HepG2 (cell line): ENCODE data around the gene TRPC4.

Experiments used
- TAF1 ChIP-seq: sonication (generic); formaldehyde crosslinking; IDR thresholded peaks from 2 replicates; pipeline ENCODE4 v1.4.0; 2020; ENCODE audit warnings: missing genetic modification reagents
- TARDBP ChIP-seq: sonication (generic); formaldehyde crosslinking; IDR thresholded peaks from 2 replicates; pipeline ENCODE4 v1.8.0; 2022; ENCODE audit warnings: mild to moderate bottlenecking, missing genetic modification reagents
- TCF7 ChIP-seq: sonication (generic); IDR thresholded peaks from 2 replicates; pipeline ENCODE4 v1.6.1; 2016; ENCODE audit warnings: antibody characterized with exemption, low read depth
- YEATS4 ChIP-seq: sonication (generic); formaldehyde crosslinking; IDR thresholded peaks from 2 replicates; pipeline ENCODE4 v1.4.0; 2020; ENCODE audit warnings: missing genetic modification reagents, borderline replicate concordance
- ZNF121 ChIP-seq: sonication (generic); formaldehyde crosslinking; IDR thresholded peaks from 2 replicates; pipeline ENCODE4 v1.5.0; 2020; ENCODE audit warnings: mild to moderate bottlenecking, missing genetic modification reagents
- ZNF230 ChIP-seq: sonication (generic); formaldehyde crosslinking; IDR thresholded peaks from 2 replicates; pipeline ENCODE4 v1.4.0; 2020; ENCODE audit warnings: mild to moderate bottlenecking, missing genetic modification reagents
- ZNF253 ChIP-seq: sonication (generic); formaldehyde crosslinking; IDR thresholded peaks from 2 replicates; pipeline ENCODE4 v1.8.0; 2022; ENCODE audit warnings: mild to moderate bottlenecking, missing genetic modification reagents, borderline replicate concordance
- ZNF644 ChIP-seq: IDR thresholded peaks from 2 replicates; pipeline ENCODE4 v1.6.1; 2016; ENCODE audit warnings: low read depth
- ZNF749 ChIP-seq: sonication (generic); formaldehyde crosslinking; IDR thresholded peaks from 2 replicates; pipeline ENCODE4 v1.8.0; 2022; ENCODE audit warnings: mild to moderate bottlenecking, missing genetic modification reagents, moderate library complexity, borderline replicate concordance
- TF ChIP-seq, protein P1 (sequence below): sonication (generic); formaldehyde crosslinking; IDR thresholded peaks from 2 replicates; pipeline ENCODE4 v1.4.0; 2020; ENCODE audit warnings: missing genetic modification reagents
- TF ChIP-seq, protein P2 (sequence below): sonication (generic); formaldehyde crosslinking; conservative IDR thresholded peaks from 2 replicates; pipeline ENCODE4 v1.4.0; 2020; ENCODE audit warnings: missing genetic modification reagents
- TF ChIP-seq, protein P3 (sequence below): sonication (generic); formaldehyde crosslinking; IDR thresholded peaks from 2 replicates; pipeline ENCODE4 v1.5.0; 2020; ENCODE audit warnings: mild to moderate bottlenecking, missing genetic modification reagents, moderate library complexity
- TF ChIP-seq, protein P4 (sequence below): IDR thresholded peaks from 2 replicates; pipeline ENCODE4 v1.6.1; 2012; ENCODE audit warnings: inconsistent platforms
- TF ChIP-seq, protein P5 (sequence below): sonication (generic); formaldehyde crosslinking; IDR thresholded peaks from 2 replicates; pipeline ENCODE4 v1.5.1; 2020; ENCODE audit warnings: mild to moderate bottlenecking, missing genetic modification reagents, borderline replicate concordance

DNA sequence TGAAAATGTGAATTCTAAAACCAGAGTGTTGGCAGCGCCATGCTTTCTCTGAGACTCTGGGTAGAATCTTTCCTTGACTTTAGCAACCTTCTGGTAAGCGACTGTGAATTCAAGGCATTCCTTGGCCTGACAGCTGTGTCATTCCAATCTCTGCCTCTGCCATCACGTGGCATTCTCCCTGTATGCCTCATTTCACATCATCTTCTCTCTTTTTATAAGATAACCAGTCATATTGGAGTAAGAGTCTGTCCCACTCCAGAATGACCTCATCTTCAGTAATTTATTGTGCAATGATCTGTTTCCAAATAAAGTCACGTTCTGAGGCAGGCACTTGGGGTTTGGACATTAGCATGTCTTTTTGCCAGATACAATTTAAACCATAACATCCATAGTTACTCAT lies 167.6 kb downstream of the TRPC4 start:
- no peak for TF ChIP-seq ZNF749 (CRISPR knock-in tag)
- TF ChIP-seq, protein P1, sequence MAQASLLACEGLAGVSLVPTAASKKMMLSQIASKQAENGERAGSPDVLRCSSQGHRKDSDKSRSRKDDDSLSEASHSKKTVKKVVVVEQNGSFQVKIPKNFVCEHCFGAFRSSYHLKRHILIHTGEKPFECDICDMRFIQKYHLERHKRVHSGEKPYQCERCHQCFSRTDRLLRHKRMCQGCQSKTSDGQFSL (CRISPR knock-in tag) = no peak
- no peak for TF ChIP-seq YEATS4 (CRISPR knock-in tag)
- TF ChIP-seq, protein P2, sequence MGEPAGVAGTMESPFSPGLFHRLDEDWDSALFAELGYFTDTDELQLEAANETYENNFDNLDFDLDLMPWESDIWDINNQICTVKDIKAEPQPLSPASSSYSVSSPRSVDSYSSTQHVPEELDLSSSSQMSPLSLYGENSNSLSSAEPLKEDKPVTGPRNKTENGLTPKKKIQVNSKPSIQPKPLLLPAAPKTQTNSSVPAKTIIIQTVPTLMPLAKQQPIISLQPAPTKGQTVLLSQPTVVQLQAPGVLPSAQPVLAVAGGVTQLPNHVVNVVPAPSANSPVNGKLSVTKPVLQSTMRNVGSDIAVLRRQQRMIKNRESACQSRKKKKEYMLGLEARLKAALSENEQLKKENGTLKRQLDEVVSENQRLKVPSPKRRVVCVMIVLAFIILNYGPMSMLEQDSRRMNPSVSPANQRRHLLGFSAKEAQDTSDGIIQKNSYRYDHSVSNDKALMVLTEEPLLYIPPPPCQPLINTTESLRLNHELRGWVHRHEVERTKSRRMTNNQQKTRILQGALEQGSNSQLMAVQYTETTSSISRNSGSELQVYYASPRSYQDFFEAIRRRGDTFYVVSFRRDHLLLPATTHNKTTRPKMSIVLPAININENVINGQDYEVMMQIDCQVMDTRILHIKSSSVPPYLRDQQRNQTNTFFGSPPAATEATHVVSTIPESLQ (CRISPR knock-in tag) = no peak
- TF ChIP-seq TARDBP (CRISPR knock-in tag) = no peak
- TF ChIP-seq ZNF121 (CRISPR knock-in tag) = no peak
- TF ChIP-seq, protein P3, sequence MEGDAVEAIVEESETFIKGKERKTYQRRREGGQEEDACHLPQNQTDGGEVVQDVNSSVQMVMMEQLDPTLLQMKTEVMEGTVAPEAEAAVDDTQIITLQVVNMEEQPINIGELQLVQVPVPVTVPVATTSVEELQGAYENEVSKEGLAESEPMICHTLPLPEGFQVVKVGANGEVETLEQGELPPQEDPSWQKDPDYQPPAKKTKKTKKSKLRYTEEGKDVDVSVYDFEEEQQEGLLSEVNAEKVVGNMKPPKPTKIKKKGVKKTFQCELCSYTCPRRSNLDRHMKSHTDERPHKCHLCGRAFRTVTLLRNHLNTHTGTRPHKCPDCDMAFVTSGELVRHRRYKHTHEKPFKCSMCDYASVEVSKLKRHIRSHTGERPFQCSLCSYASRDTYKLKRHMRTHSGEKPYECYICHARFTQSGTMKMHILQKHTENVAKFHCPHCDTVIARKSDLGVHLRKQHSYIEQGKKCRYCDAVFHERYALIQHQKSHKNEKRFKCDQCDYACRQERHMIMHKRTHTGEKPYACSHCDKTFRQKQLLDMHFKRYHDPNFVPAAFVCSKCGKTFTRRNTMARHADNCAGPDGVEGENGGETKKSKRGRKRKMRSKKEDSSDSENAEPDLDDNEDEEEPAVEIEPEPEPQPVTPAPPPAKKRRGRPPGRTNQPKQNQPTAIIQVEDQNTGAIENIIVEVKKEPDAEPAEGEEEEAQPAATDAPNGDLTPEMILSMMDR = no peak
- no peak for TF ChIP-seq ZNF253 (CRISPR knock-in tag)
- TF ChIP-seq, protein P4, sequence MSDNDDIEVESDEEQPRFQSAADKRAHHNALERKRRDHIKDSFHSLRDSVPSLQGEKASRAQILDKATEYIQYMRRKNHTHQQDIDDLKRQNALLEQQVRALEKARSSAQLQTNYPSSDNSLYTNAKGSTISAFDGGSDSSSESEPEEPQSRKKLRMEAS = no peak
- no peak for TF ChIP-seq ZNF230 (CRISPR knock-in tag)
- TF ChIP-seq, protein P5, sequence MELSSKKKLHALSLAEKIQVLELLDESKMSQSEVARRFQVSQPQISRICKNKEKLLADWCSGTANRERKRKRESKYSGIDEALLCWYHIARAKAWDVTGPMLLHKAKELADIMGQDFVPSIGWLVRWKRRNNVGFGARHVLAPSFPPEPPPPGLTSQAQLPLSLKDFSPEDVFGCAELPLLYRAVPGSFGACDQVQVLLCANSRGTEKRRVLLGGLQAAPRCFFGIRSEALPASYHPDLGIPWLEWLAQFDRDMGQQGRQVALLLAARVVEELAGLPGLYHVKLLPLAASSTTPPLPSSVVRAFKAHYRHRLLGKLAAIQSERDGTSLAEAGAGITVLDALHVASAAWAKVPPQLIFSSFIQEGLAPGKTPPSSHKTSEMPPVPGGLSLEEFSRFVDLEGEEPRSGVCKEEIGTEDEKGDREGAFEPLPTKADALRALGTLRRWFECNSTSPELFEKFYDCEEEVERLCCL (CRISPR knock-in tag) = no peak
- no peak for TF ChIP-seq ZNF644 (CRISPR knock-in tag)
- TF ChIP-seq TAF1 (CRISPR knock-in tag) = no peak
- no peak for TF ChIP-seq TCF7
